MCF 10A (cell line): Measurements from ENCODE around the gene STK4. TPM values are rescaled to one million over a fixed set of nuclear protein-coding genes. Genes with fewer than 3 reads are reported as not detected.

Source experiments
- BruUV-seq: library from RNA; stranded (reverse); fragments of 400-500 nt; replicated peaks from 2 replicates; lab custom pipeline; 2021; lab: Mats Ljungman, UMichigan
- CTCF ChIA-PET: fragments of 300-600 bp; sonication (Branson Sonifier 250); formaldehyde crosslinking; extraction: SDS; loops from one replicate; lab custom pipeline; 2021; ENCODE audit warnings: antibody characterized with exemption, inconsistent platforms; lab: Yijun Ruan, JAX
- POLR2A ChIA-PET: fragments of 300-600, 350-650 bp; sonication (Branson Sonifier 250); formaldehyde crosslinking; extraction: SDS; loops from one replicate; lab custom pipeline; 2020; ENCODE audit warnings: antibody characterized with exemption, inconsistent platforms; lab: Yijun Ruan, JAX
- DNase-seq: peaks from one replicate; pipeline ENCODE4 v3.0.0-alpha.2; 2018; ENCODE audit not compliant: unreplicated experiment
- H3K27ac Mint-ChIP-seq: one replicate; pipeline ENCODE4 v1.8.0; 2022; ENCODE audit warnings: mild to moderate bottlenecking, low read depth, mixed read lengths; ENCODE audit not compliant: unreplicated experiment
- H3K27me3 Mint-ChIP-seq: one replicate; pipeline ENCODE4 v1.8.0; 2022; ENCODE audit warnings: mixed read lengths; ENCODE audit not compliant: insufficient read depth, unreplicated experiment
- H3K36me3 Mint-ChIP-seq: one replicate; pipeline ENCODE4 v1.8.0; 2022; ENCODE audit warnings: mild to moderate bottlenecking, moderate library complexity, mixed read lengths; ENCODE audit not compliant: insufficient read depth, unreplicated experiment
- H3K4me1 Mint-ChIP-seq: one replicate; pipeline ENCODE4 v1.8.0; 2022; ENCODE audit warnings: mixed read lengths; ENCODE audit not compliant: insufficient read depth, unreplicated experiment
- H3K4me3 Mint-ChIP-seq: one replicate; pipeline ENCODE4 v1.8.0; 2022; ENCODE audit warnings: mild to moderate bottlenecking, moderate library complexity, mixed read lengths; ENCODE audit not compliant: unreplicated experiment
- H3K9me3 Mint-ChIP-seq: one replicate; pipeline ENCODE4 v1.8.0; 2022; ENCODE audit warnings: mixed read lengths; ENCODE audit not compliant: unreplicated experiment
- intact Hi-C: fragments of 100-400 bp; cut with micrococcal nuclease; formaldehyde crosslinking; loops from 2 replicates; pipeline ENCODE4 v1.14.1; 2022
- total RNA-seq: library from RNA; stranded (reverse); gene quantifications from 2 replicates; pipeline ENCODE4 v1.2.3, GENCODE V29; 2022
- TF ChIP-seq, protein P1 (sequence below): fragments of 200-600 bp; IDR thresholded peaks from one replicate; pipeline ENCODE4 v1.8.0; 2022; ENCODE audit warnings: antibody characterized with exemption, mild to moderate bottlenecking; ENCODE audit not compliant: unreplicated experiment

The STK4 gene
- total RNA-seq, 1 experiment from 2014 or later, result 47.7 TPM

DNA sequence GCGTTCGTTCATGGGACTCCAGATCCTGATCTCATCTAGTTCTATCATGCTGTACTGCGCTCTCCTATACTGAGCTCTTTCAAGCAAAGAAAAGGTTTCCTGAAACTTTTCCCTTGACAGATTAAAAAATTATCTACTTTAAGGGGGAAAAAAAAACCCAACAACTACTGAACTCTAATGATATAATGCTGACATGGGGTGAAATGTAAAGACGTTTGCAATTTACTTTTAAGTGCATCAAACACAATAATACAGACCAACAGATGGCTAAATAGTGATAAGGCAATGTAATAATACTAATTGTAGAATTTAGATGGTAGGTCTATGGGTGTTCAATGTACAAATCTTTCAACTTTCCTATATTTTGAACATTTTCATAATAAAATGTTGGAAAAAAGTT lies 22.5 kb upstream of the STK4 start:
- POLR2A ChIA-PET, result interaction anchor here (0.8 to 1.5 kb wide), 2 partner anchors 12 to 13 kb away, joined by 3 to 5 read pairs; no protein-coding TSS in a partner anchor
- H3K36me3 Mint-ChIP-seq, result peaks cover 69% of the 10 kb centered on the region
- H3K4me1 Mint-ChIP-seq, result no peaks in the 10 kb centered on the region
- no peak for DNase-seq
- H3K27ac Mint-ChIP-seq, result peak overlapping the region; percentile 6
- TF ChIP-seq, protein P1, sequence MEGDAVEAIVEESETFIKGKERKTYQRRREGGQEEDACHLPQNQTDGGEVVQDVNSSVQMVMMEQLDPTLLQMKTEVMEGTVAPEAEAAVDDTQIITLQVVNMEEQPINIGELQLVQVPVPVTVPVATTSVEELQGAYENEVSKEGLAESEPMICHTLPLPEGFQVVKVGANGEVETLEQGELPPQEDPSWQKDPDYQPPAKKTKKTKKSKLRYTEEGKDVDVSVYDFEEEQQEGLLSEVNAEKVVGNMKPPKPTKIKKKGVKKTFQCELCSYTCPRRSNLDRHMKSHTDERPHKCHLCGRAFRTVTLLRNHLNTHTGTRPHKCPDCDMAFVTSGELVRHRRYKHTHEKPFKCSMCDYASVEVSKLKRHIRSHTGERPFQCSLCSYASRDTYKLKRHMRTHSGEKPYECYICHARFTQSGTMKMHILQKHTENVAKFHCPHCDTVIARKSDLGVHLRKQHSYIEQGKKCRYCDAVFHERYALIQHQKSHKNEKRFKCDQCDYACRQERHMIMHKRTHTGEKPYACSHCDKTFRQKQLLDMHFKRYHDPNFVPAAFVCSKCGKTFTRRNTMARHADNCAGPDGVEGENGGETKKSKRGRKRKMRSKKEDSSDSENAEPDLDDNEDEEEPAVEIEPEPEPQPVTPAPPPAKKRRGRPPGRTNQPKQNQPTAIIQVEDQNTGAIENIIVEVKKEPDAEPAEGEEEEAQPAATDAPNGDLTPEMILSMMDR, result no peak
- BruUV-seq, result no TSS peak
- no peaks in the 10 kb centered on the region for H3K9me3 Mint-ChIP-seq
- H3K4me3 Mint-ChIP-seq, result no peak overlapping the region
- CTCF ChIA-PET, result no interaction called here
- intact Hi-C loops, result no loop called here
- no peaks in the 10 kb centered on the region for H3K27me3 Mint-ChIP-seq

DNA sequence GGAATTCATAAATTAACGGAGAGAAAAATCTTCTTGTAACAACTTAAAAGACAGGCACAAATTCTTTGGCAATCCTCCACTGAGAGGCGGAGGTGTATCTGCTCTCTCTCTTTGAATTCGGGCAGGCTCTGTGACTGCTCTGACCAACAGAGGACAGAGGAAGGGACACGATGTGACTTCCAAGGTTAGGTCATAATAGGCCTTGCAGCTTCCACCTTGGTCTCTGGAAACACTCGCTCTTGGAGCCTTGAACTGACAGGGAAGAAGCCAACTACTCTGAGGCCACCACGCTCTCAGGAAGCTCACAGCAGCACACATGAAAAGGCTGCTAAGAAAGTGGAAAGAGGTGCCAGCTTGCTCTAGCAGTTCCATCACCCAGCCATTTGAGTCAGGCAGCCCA lies 21.1 kb upstream of the STK4 start:
- no peak overlapping the region for H3K4me3 Mint-ChIP-seq
- peaks cover 76% of the 10 kb centered on the region for H3K36me3 Mint-ChIP-seq
- no peaks in the 10 kb centered on the region for H3K9me3 Mint-ChIP-seq
- TF ChIP-seq, protein P1, result no peak
- H3K27me3 Mint-ChIP-seq, result no peaks in the 10 kb centered on the region
- H3K4me1 Mint-ChIP-seq, result no peaks in the 10 kb centered on the region
- CTCF ChIA-PET, result interaction anchor here (0.9 kb wide), 1 partner anchor 155 kb away, joined by 6 read pairs; no protein-coding TSS in a partner anchor
- no TSS peak for BruUV-seq
- no peak overlapping the region for H3K27ac Mint-ChIP-seq
- intact Hi-C loops, result no loop called here
- no peak for DNase-seq
- POLR2A ChIA-PET, result interaction anchor here (1.2 to 1.7 kb wide), 2 partner anchors 13 to 14 kb away, joined by 3 to 7 read pairs; partner anchors contain the start of gene TOMM34

DNA sequence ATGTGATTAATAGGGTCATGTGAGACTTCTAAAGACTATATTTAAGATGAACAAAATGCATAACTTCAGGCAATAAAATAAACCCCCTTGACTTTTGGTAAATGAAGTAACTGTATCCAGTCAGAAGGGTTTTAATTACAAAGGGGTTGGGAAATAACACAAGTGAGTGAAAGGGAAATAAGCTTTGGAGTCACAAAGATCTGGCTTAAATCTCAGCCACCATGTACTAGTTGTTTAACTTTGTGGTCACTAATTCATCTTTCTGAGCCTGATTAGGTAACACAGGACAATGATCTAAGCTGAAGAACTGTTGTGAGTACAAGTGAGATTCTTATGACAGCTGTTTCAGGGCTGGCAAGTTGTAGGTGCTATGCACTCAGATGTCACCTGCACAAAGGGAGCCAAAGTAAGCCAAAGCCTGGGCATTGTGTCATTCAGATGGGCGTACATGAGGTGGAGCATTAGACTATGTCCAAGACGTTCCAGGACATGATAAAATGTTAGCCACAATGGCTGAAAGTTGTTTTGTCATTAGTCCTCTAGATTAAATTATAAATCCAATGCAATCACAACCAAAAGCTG lies 19.9 kb upstream of the STK4 start:
- TF ChIP-seq, protein P1, result no peak
- no peaks in the 10 kb centered on the region for H3K9me3 Mint-ChIP-seq
- H3K36me3 Mint-ChIP-seq, result peaks cover 82% of the 10 kb centered on the region
- POLR2A ChIA-PET, result interaction anchor here (0.5 to 4.1 kb wide), 4 partner anchors 13 to 397 kb away, joined by 3 to 29 read pairs (median 4); partner anchors contain the start of genes ADA, STK4 and TOMM34
- BruUV-seq, result no TSS peak
- no peaks in the 10 kb centered on the region for H3K4me1 Mint-ChIP-seq
- H3K27ac Mint-ChIP-seq, result no peak overlapping the region
- no peak for DNase-seq
- CTCF ChIA-PET, result no interaction called here
- intact Hi-C loops, result no loop called here
- no peaks in the 10 kb centered on the region for H3K27me3 Mint-ChIP-seq
- H3K4me3 Mint-ChIP-seq, result no peak overlapping the region

DNA sequence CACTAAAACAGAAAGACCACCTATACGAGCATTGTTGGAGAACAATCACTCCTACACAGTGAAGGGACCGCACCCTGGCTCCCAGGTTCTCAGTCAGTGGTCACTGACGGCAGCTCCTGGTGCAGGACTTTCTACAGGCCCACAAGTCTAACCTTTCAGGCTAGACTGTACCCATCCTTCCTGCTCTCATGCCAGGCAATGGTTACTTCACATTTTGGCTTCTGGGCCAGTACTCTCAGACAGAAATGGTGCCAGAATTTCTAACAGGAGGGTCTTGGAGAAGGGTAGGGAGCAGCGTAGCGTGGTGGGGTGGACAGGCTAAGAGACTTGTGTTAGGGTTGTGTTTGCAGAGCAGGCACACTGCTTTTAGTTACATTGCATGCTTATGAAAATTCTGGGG lies 18.2 kb upstream of the STK4 start:
- Mint-ChIP-seq H3K4me3 (no peak overlapping the region), H3K27me3 (no peaks in the 10 kb centered on the region), H3K4me1 (peaks cover 5% of the 10 kb centered on the region), H3K9me3 (no peaks in the 10 kb centered on the region), H3K27ac (no peak overlapping the region), H3K36me3 (peaks cover 81% of the 10 kb centered on the region)
- no peak for DNase-seq
- ChIA-PET CTCF (interaction anchor here (0.7 kb wide), 1 partner anchor 148 kb away, joined by 3 read pairs; no protein-coding TSS in a partner anchor), POLR2A (interaction anchor here (1.0 to 4.1 kb wide), 4 partner anchors 11 to 51 kb away, joined by 3 to 29 read pairs (median 3); partner anchors contain the start of gene TOMM34)
- BruUV-seq, result no TSS peak
- TF ChIP-seq, protein P1, result no peak
- intact Hi-C loops, result no loop called here
